Right lung (tissue), 5 donors: ENCODE data around the gene TRABD2A. TPM values are rescaled to one million over a fixed set of nuclear protein-coding genes. Genes with fewer than 3 reads are reported as not detected.

ENCODE experiments used
- DNase-seq, 2 donors: peaks; one replicate each; pipeline ENCODE4 v3.0.0-alpha.2; 2013
- polyA plus RNA-seq, 5 donors: library from polyadenylated mRNA; unstranded; fragments of 120-200 nt; gene quantifications; one replicate each; pipeline versions ENCODE4 v1.2.1 to v1.2.3, GENCODE V29; 2013; ENCODE audit warnings: inconsistent platforms in 1 of 5, low replicate concordance in 1 of 5; ENCODE audit not compliant: insufficient read length in 5 of 5, insufficient read depth in 1 of 5

Gene TRABD2A
- polyA plus RNA-seq, 5 donors = 14.0 to 24.7 (median 22.5) TPM

DNA sequence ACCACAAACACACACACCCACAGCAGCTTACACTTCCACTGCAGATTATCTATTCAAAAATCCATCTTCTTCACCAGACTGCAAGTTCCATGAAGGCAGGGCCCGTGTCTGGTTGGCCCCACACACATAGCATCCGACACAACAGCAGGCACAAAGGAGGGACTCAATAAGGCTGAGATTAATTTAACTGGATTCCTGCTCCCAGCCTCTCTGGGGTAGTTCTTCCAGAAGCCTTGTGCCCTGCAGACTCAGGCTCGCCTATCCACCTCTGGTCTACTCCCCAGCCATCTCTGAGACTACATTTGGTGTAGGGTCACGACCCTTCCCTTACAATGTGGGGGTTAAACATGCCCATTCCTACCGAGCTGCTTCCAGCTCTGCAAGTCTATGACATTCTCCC is 57.7 kb downstream of the TRABD2A start:
- no peak for DNase-seq

DNA sequence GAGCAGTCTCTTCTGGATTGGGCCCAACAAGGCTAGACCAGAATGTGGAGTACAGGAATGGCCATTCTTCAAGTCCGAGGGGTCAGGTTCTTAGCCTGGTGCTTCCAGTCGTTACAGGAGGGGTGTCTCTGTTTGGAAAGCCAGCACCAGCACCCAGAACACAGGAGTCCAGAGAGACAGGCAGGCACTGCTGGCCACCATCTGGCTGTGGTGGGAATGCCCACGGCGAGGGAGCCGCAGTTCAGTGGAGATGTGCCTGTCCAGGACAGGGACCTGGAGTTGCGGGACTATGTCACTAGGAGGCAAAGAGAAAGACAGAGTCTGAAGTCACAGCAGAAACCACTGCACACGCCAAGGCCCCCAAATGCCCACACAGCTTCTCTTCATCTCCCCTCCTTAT is 59.1 kb downstream of the TRABD2A start:
- DNase-seq = no peak

DNA sequence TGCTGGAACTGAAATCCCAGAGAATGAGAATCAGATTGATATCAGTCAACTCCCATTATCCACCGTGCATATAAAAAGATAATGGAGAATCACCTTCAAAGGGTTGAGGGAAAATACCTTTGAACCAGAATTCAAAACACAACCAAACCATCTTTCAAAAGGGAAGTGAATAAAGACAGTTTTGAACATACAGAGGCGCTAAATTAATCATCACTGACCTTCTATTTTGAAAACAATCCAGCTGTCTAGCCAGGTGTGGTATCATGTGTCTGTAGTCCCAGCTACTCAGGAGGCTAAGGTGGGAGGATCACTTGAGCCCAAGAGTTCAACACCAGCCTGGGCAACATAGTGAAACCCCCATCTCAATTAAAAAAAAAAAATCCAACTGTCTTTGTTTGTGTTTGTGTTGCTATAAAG is 63.6 kb downstream of the TRABD2A start:
- no peak for DNase-seq

- no peak for DNase-seq
Measured at GRCh38 chr2:84816426-84817026, 64.4 kb downstream of the TRABD2A start.

GRCh38 chr2:84815146-84815545 is 65.7 kb downstream of the TRABD2A start:
- no peak for DNase-seq

DNA sequence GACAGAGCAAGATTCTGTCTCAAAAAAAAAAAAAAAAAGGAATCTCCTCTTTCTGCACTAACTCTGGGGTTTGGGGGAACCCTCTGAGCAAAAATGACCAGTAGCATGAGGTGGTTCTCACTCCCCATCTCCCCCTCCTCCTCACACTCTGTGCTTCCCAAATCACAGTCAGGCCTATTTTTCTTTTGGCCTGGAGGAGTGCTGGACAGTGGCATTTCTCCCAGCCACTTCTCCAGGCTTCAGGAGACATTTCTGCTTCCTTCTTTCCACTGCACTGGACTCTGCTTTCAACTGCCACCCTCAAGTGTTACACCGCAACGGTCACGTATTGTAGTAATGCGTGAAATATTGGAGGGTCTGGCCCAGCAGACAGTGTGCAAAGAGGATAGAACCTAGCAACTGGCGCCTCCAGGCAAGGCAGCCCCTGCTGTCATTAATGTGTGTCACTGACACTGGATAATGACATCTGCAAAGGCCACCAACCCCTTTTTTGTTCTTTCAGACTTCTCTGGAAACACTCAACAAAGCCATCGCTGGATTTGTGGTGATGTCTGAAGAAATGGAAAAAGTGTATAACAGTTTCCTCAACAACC is 68.9 kb downstream of the TRABD2A start:
- no peak for DNase-seq

GRCh38 chr2:84808279-84808678 is 72.6 kb downstream of the TRABD2A start:
- peak; percentile 23 to 26 for DNase-seq

DNA sequence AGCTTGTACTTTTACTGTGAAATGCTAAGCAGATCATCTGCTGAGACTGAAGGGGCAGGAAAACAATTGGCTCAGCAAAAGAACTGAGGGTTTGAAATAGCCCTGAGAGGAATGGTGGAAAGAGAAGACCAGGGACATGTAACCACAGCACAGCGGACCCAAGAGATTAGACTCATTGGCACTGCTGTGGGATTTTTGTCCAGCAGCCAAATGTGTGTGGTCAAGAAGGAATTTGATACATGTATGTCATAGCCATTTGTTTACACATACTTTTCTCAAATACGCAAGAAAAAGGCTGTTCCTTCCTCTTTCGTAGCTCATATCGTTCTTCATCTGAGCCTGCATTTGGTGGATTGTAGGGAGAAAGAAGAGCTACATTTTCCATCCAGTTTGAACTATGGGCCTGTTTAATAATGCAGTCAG is 73.8 kb downstream of the TRABD2A start:
- DNase-seq = peak; percentile 60 to 63

DNA sequence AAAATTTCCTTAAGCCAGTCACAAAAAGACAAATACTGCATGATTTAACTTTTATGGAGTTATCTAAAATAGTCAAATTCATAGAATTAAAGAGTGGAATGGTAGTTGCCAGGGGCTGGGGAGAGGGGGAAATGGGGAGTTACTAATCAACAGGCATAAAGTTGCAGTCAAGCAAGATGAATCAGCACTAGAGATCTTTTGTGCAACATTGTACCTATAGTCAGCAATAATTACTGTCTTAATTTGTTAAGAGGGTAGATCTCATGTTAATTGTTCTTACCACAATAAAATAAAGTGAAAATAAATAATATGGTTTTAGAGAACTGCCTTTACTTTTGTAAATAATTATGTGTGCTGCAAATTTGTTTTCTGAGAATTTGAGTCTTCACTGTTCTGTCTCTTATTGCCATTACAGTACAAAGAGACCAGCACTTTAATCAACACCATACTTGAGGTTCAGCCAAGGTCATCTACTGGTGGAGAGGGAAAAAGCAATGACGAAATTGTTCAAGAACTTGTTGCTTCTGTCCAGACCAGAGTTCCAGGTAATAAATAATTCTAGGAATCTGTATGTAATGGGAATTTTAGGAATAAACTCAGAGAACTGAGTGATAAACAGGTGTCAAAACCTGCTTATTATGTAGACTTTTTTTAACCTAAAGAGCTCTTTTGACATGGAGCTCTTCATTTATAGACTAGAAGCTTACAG is 75.5 kb downstream of the TRABD2A start:
- no peak for DNase-seq

GRCh38 chr2:84801811-84802210 is 79.1 kb downstream of the TRABD2A start:
- DNase-seq = no peak

DNA sequence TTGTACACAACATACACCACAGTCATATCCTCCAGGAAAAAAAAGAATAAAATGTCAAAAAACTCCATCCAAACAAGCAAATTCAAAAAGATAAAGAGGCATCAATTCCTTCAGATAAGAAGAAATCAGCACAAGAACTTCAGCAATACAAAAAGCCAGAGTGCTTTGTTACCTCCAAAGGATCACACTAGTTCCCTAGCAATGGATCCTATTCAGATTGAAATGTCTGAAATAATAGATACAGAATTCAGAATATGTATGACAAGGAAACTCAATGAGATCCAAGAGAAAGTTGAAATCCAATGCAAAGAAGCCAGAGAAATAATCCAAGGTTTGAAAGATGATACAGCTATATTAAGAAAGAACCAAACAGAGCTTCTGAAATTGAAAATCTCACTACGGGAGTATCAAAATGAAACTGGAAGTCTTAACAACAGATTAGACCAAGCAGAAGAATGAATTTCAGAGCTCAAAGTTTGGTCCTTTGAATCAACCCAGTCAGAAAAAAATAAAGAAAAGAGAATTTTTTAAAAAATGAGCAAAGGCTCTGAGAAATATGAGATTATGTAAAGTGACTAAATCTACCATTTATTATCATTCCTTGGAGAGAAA is 80.6 kb downstream of the TRABD2A start:
- no peak for DNase-seq

- no peak for DNase-seq
Measured at GRCh38 chr2:84799772-84800171, 81.1 kb downstream of the TRABD2A start.

GRCh38 chr2:84797271-84797670 is 83.6 kb downstream of the TRABD2A start:
- DNase-seq = no peak

DNA sequence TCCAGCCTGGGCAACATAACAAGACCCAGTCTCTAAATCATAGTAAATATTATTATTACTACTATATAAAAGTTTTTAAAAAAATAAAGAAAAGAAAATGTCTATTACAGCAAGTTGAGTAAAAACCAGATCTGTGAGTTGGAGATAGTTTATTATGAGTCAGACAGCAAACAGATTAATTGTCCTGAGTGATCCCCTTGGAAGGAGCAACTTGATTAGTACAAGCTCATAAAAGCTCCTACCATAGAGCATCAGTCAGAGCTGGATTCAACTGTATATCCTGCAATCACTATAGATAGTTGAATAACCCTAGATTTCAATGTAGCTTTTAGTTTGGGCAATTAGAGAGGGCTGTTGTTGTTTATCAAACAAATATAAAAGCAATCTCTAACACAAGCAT is 84.1 kb downstream of the TRABD2A start:
- DNase-seq = no peak

GRCh38 chr2:84793641-84794040 is 87.2 kb downstream of the TRABD2A start:
- DNase-seq = no peak

DNA sequence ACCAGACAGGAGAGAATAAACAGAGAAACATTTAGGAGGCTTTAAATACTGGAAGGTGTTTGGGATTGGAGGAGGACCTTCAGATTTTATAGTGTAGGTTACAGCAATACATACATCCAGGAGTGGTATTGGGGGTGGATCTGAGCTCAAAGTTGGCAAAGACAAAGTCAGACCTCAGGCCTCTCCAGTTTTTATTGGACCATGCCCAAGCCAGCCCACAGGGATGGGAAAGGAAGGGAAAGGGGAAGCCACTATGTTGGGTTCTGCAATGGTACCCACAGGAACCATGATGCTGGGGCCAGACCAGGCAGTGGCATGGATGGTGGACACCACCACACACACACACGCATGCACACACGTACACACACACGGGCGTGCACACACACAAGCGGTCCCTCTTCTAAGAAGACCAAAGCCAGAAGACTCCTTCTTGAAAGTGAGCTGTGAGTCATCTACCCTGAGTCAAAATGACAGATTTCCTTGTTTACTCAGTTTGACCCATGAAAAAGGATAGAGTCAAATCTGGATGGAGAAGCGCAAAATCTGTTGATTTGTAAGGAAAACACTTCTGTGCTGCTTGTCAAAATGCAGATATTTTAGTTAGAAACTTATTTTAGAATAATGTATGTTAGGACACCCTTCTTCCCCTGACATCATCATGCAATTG is 87.9 kb downstream of the TRABD2A start:
- no peak for DNase-seq

GRCh38 chr2:84788498-84788897 is 92.4 kb downstream of the TRABD2A start:
- DNase-seq = no peak

- no peak for DNase-seq
Measured at GRCh38 chr2:84788027-84788426, 92.9 kb downstream of the TRABD2A start.

- DNase-seq = no peak
Measured at GRCh38 chr2:84786601-84787000, 94.3 kb downstream of the TRABD2A start.

- no peak for DNase-seq
Measured at GRCh38 chr2:84785950-84786349, 94.9 kb downstream of the TRABD2A start.

DNA sequence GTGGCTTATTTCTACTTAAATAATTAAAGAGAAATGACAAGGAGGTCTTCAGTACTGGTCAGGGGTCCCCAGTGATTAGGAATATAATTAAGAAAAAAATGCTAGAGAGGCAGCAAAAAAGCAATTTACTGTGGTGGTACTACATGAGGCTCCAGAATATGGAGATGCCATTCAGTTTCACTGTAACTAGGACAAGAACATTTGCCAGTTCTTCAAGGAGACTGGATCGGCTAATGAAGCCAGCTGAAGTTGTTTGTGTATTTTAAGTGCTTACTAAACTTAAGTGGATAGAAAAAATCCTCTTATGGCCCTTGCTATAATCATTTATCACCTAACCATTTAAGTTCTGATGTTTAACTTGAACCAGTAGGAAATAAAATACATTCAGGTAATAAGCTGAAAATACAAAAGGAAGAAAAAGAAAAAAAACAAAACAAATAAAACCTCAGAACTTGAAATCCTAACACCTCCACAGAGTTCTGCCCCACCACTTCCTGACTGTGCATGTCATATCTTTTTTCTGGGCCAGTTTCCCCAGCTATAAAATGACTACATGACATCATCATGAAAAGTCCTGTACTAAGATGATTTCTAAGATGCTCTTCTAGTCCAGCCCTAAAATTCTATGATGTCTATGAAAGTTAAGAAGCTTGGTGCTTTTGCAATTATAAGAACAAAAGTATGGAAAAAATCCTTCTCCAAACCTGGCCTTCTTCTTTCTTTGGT is 98.0 kb downstream of the TRABD2A start:
- DNase-seq = no peak
